Activated CD4-positive, alpha-beta T cell treated with anti-CD3 and anti-CD28 coated beads for 48 hours (primary cell): ENCODE data around the gene IFNGR1.
"Not testable (repeated sequence)": the region's sequence is repeated elsewhere in the genome, so short reads cannot be mapped to it uniquely, and the experiment has no call there.

Source experiments
- DNase-seq: peaks from one replicate; pipeline ENCODE4 v3.0.0-alpha.2; 2020

Gene IFNGR1

DNA sequence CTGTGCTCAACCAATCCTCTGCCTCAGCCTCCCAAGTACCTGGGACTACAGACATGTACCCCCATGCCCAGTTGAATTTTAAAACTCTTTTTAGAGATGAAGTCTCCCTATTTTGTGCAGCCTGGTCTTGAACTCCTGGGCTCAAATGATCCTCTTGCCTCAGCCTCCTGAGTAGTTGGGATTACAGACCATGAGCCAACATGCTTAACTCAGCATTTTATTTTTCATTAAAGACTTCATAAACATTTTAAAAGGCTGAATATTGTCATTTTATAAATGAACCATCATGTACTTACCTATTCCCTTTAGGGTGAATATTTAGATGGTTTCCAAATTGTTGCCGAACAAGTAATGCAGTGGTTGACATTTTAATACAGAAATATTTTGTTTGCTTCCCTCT is 16.5 kb upstream of the IFNGR1 start:
- no peak for DNase-seq

DNA sequence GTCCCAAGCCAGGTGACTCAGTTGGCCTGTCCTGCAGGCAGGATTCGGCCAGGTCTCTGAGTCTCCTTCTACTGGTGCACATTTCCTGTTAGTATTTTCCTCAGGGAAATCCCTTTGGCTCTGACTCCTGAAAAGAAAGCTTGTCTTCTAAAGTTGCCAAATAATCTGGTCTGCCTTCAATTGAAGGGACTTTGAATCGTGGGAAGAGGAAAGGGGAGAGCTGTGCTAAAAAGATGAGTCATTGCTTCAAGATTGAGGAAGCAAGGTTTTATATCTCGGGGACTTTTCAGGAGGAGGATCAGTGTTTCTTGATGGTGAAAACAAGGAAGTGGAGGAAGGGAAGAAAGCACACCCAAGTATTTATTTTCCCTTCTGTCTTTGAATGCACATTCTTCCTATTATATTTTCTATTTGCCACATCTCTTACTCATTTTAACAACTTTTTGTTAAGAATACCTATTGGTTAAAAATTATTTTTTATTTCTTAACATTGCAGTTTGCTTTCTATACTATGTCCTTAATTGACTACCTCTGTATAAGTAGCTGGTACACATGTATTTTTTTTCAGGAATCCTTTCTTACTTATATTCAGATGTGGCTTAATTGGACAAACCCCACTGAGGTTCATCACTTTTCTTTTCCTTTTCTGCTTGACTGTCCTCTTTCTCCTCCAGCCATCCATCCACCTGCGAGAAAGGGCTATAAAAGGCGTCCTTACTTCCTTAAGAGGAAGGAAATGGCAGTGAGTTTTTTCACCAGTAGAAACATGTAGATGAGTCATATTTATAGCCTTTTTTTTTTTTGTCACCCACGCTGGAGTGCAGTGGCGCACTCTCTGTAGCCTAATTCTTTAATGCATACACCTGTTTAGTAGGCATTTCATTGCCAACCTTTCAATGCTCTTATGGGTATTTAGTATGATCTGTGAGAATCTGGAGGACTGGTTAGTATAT is 15.0 kb upstream of the IFNGR1 start:
- no peak for DNase-seq

DNA sequence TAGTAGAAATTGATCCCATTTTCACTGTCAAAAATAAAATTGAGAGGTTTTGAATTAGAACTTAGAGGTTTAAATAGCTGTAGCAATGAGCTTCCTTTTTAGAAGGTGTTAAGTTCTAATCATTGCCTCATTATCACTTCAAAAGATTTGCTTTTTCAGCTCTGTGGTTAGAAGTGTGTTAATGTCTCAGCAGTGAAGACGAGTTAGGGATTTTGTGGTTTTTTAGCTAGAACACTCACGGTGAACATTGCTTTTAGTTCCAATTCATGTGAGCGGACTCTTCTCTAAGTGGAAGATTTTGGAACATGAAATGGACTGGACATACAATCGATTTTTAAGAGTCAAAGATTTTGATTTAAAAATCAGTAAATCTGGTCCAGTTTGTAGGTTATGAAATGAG is 12.7 kb upstream of the IFNGR1 start:
- no peak for DNase-seq

DNA sequence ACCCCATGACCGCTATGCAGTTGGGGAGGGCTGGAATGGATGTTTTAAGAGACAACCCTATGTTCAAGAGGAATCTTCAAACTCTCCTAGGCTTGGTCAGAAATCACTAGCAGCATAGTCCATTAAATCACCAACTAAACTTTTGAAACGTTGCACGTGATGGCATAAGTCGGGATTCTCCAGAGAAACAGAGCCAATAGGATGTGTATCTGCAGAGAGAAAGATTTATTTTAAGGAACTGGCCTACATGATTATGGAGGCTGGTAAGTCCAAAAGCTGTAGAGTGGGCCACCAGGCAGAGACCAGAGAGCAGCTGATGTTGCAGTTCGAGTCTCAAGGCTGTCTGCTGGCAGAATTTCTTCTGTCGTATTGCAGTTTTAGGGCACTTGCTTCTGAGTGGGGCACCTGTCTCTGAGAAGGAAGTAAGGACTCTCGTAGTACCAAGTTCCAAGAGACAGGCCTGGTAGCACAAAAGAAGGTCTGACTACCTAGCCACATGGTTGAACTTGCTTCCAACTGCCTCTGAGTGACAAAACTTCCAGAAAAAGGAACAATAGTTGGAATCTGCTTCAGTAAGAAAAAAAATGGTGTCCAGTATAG is 11.9 kb upstream of the IFNGR1 start:
- no peak for DNase-seq

DNA sequence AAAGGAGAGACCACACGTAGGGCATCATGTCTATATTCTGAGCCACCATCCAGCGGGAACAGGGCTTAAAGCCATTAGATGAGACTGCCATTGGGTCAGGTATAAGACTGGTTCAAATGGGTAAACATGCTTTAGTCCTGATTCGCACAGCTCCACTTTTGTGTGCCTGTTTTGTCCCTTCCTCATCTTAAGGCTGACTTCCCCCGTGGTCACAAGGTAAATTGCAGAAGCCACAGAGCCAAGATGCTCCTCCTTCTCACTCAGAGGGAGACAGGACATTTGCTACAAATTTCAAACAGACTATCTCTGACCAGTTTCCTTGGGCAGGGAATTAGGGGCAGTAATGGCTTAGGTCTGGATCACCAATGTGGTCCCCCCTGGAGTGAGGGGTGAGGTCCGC is 11.4 kb upstream of the IFNGR1 start:
- DNase-seq = no peak

DNA sequence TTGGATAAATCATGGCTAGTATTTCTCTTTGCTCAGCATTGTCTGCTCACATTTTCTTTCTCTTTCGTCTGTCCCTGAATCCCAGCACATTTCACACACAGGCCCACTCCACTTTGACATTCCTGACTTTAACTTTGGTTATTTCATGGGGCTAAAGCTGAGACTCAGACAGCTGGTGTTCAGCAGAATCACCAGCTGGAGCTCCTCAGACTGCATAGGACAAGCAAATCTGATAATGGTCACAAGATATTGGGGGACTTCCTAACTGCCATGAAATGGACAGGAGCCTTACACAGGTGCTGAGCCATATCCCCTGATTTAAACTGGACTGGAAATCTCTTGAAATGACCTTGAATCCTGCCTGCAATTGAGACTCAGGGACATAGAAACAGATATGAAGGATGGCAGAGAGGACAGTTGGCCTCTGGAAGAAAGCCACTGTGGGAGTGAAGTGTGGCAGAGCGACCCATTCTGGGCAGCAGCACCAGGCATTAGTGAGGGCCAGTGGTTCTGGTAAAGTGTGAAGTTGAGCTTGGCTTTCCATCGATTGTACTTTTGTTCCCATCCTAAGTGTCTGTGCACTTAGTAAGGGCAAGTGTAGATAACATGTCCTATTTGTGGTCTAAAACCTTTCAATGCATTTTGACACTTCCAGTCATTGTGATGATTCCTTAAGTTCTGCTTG is 10.0 kb upstream of the IFNGR1 start:
- DNase-seq = no peak

DNA sequence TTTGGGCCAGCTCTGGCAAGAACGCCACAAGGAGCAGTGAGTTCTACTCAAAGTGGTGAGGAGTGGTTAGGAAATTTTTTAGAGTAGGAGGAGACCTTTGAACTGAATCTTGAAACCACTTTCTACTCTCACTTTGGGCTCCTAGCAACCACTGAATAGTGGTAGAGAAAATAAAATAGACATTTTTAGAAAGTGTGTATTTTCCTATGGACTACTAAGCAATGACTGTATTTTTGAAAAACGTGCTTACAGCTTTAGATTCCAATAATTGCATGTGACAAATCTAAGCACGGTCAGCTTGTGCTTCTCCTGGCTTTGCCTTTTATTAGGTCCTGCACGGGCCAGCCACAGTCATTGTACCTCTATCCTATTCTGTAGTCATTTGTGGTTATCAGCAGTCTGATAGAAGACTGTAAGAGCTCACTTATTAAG is 8.7 kb upstream of the IFNGR1 start:
- DNase-seq = no peak

DNA sequence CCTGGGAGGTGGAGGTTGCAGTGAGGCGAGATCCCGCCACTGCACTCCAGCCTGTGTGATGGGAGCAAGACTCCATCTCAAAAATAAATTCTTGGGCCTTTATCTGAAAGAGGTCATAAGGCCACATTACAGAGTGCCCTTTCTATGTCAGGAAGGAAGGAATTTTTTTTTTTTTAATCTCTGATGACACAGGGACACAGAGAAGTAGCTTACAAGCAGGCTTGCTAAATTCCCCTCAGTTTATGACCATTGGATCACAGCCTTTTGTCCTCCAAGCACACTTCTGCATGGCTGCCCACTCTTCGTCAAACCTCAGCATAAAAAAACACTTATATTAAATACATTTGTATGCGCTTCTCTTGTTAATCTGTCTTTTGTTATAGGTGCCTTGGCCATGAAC is 7.5 kb upstream of the IFNGR1 start:
- DNase-seq = no peak

DNA sequence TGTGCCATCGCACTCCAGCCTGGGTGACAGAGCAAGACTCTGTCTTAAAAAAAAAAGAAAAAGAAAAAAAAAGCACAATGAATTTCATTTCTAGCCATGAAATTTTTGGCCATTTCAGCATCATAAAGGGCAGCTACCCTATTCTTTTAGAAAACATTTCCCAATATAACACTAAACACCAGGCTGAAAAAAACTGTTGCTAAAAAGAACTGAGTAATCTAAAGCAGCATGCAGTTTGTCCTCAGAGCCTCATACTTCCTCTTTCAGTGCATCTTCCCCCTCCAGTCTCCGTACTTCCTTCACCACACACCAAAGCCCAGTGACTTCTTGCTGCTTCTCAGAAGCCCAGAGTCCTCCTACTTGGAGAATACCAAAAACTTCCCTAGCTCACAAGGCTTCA is 5.6 kb upstream of the IFNGR1 start:
- no peak for DNase-seq

DNA sequence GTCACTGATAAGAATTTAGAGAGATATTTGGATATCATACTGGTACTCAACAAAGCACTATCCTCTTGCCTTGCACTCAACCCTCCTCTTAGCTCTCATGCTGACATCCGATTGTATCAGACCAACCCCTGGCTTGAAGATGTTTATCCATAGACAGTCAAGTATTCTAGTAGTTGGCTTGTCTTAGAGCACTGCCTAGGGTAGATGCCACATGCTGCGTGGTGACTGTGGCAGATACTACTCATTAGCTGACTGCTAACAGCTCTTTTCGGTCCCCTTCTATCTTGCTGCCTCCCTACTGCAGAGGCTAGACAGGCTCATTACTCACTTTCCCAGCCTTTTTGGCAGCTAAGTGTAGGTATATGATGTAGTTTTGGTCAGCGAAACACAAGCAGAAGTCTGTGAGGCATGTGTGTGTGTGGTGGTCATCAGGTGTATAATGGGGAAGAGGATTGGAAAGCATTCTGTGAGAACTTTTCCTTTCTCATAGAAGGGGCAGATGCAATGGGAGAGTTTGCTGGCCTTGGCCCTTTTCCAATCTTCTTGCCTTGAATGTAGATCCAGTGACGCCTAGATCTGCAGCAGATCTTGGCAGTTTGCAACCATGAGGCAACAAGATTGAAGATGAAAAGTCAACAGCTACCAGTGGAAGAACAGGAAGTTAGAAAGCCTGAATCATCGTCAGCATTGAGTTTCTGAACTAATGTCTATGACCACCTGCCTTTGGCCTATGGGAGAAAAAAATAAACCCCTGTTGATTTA is 4.4 kb upstream of the IFNGR1 start:
- no peak for DNase-seq

DNA sequence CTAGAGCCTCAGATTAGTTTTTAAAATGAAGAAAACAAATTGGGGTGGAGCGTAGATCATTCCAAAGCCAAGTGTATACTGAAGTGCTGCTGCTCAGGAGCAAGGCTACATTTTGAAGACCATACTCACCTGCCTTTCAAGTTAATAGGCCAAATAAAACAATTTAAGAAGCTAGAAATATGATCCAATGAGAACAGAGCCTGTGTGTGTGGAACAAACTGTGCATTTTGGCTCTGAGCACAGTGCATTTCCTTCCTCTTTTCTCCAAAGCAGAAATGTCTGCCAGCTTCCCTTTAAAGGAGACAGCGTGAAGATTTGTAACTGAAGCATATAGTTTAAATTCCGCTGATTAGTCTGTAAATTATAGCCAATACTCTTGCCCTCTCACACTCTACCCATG is 3.2 kb upstream of the IFNGR1 start:
- no peak for DNase-seq

DNA sequence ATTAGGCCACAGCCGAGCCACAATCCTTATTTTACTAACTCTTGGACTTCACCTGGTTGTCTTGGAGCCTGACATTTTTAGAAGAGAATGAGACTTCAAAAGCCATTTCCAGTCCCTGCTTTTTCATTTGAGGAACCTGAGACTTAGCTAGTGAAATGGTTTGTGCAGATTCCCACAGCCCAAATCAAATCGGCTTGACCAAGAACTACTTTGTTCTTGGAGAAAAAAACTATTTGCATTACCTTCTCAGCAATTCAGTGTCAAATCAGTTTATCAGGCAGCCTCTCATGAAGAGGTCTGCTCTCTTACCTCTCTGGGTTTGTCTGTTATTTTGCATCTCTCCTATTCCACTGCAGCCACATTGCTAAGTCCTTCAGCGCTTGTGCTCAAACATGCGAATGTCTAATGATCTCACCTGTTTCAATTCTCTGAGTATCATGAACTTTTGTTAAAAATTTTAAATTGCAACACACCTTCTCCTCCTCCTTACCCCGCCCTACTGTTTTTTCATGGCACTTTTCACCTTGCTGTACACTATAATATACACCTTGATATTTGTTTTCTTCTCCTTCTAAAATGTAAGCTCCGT is 573 bp upstream of the IFNGR1 start:
- no peak for DNase-seq

DNA sequence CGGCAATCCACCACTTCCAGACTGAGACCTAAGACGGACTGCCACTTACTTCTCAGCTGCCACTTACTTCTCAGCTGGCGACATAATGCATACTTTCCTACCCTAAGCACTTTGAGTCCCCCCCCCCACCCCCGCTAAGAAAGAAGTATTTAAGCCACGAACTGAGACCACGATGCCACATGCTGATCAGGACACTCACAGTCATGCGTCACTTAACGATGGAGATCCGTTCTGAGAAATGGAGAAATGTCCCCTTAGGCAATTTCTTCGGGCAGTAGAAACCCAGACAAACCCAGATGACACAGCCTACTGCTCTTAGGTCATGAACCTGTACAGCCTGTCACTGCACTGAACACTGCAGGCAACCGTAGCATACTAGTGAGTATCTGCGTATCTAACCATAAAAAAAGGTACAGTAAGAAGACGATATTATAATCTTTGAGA is 690 bp downstream of the IFNGR1 start:
- peak; percentile 49 for DNase-seq

DNA sequence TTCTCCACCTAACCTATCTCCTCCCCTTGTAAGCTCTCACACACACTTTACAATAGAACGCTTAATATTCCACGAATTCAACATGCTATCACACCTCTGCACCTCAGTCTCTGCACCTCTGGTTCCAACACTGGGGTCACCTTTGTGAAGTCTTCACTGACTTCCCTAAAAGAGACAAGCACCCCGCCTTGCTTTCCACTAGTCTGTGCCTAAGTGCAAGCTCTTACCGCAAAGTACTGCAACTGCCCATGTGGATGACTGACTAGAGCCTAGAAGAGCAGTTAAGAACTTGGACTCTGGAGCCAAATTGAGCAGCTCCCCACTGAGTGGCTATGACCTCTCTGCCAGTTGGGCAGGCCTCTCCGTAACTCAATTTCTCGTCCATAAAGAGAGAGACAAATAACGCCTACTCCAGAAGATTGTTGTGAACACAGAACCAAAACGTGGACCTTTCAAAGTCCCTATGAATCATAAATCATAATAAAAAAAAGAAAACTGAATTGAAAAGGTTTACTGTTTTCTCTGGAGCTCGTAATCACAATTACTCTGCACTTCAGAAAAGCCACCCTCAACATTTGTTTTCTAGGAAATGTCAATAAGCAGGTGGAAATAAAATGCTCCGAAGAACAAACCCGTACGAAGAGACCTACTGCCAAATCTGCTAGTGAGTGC is 1.2 kb downstream of the IFNGR1 start:
- no peak for DNase-seq

DNA sequence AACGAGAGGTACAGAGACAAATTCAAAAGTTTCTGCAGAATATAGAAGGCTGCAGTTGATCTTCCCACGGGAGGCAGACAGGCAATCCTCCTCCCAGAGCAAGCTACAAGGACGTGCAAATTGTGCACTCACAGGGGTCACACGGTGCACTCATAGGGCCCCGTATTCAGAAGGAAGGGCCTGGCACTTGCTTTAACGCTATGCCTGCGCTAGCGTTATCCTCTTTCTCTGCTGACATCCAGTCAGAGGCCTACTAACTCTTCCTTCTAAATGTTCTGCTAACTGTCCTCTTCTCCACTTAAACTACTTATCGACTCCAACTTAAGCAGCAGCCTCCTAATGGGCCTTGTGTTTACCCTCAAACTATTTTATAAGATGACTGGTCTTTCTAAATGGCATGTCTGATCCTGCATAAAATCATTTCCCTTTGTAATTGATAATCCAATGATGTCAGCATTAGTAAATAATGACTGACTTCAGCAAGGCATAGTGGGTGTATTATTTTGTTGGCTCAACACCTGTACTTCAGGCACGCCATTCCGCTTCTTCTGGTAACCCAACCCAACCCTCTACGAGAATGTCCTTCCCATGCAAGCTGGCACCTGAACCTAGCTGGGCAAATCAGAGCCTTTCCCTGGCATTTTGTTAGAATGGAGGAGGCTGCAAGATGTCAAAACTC is 2.2 kb downstream of the IFNGR1 start:
- DNase-seq = no peak

DNA sequence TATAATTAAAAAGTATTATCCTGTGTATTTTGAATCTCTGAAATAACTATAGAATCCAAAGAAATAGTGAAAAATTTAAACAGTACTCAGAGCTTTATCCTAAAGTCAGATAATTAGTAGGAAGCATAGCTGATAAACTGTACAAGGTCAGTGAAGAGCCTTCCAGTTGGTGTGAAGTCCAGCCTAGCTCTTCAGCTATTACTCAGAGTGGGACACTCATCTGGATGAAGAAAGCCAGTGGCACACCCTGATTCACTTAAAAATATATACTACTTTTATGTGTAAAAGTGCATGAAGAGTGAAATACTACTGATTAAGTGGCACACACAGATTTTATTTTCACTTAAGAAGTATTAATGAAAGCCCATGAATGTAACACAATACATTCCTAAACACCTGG is 3.1 kb downstream of the IFNGR1 start:
- DNase-seq = no peak

DNA sequence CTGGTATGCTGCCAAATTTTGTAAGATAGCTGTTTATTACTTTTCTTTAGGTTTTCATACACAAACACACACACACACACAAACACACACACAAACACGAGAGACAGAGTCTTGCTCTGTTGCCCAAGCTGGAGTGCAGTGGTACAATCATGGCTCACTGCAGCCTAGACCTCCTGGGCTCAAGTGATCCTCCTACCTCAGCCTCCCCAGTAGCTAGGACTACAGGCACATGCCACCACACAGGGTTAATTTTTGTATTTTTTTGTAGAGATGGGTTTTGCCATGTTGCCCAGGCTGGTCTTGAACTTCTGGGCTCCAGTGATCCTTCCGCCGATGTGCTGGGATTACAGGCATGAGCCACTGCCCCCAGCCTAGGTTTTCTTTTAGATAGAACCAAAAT is 3.6 kb downstream of the IFNGR1 start:
- not testable (repeated sequence) for DNase-seq

DNA sequence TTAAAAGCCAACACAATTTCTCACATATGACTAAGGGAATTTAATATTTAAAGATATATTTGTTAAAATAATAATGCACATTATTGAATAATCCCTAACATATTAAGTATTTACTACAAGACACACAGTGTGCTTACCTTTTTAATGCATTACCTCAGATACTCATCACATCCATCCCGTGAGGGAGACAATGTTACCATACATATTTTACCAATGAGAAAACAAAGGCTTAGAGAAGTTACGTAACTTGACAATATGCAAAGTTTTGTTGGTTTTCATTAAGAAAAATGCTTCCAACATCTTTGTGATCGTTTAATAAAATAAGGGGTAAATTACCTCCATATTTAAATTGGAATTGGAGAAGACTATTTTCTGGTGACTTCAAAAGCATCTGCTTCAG is 4.3 kb downstream of the IFNGR1 start:
- no peak for DNase-seq

DNA sequence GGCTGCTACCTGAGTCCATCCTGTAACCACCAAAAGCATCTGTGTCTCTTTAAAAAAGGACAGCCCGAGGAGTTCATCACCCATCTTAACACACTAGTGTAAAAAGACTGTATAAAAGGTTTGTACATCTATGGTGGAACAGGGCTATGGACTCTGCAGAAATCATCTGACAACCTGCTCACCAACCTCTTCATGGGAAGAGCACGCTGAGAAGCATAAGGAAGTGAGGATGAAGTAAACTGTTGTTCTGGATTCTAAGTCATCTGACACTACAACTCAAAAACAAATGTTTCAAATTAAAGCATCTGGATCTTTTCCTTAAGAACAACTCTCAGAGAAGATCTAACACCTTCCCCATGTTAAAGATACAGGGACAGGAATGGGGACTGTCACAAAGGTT is 5.4 kb downstream of the IFNGR1 start:
- no peak for DNase-seq

DNA sequence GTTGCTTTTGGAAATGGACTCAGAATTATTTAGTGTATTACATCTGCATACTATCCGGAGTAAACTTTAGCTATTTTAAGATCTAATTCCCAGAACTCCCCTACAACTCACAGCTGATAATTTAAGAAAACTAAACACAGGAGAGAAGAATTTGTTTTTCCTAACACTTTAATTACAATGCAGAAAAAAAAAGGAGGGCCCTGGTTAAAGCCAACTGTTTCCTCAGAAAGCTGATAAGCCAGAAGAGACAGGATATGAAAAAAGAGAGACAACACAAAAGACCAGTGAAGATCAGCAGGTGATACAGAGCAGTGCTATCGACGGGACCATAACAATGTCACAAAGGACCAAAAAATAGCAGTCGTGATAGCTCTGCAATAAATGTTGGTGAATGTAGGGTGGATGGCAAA is 5.8 kb downstream of the IFNGR1 start:
- DNase-seq = no peak

DNA sequence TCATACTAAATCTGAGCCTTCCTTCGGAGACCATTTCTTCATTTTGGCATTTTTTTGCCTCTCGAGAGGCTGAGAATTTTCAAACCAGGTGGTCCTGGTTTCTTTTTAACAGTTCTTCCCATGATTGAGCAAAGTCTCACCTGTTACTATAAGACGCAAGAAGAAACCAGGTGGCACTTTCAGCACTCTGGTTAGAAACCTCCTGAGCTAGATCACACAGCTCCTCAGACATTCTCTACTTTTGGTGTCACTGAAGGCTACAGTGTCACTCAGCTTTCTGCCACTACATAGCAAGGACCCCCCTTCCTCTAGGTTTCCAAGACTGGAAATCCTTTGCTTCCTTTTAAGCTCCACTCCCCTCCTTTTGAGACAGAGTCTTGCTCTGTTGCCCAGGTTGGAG is 7.3 kb downstream of the IFNGR1 start:
- no peak for DNase-seq

DNA sequence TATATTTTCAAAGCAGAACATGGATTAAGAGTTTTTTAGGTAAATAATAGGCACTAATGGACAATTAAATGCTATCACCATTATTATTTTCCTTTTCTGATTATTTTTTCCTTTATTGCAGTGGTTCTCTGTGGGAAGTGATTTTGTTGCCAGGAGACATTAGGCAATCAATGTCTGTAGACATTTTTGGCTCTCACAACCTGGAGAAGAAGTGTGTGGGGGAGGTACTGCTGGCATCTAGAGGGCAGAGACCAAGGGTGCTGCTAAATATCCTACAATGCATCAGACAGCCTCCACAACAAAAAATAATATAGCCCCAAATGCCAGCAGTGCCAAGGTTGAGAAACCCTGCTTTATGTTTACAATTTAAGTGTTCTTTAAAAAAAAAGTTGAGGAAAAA is 8.3 kb downstream of the IFNGR1 start:
- DNase-seq = no peak
